ENCODE measurements around the gene ATP8A2. TPM values are rescaled to one million over a fixed set of nuclear protein-coding genes. Genes with fewer than 3 reads are reported as not detected.

Gene ATP8A2
- total and polyA plus RNA-seq, 2 of the 8 experiments (the other 6 are each of a cell fraction or from before 2014, with no cell fraction given) = 2.4 to 8.3 TPM

GRCh38 chr13:25963674-25964073 lies 591.9 kb downstream of the ATP8A2 start (continued):
- TF ChIP-seq CHD7 (IDR thresholded peaks at IDR 0.05; ENCODE audit: insufficient replicate concordance, low read length) (no peak), CHD2 (IDR thresholded peaks at IDR 0.05; ENCODE audit: low read length) (no peak), JUN (IDR thresholded peaks at IDR 0.05; ENCODE audit: low read depth, low read length) (no peak), CEBPB (IDR thresholded peaks at IDR 0.05; ENCODE audit: low read depth, low read length) (no peak), KDM4A (IDR thresholded peaks at IDR 0.05; ENCODE audit: low read depth, low read length, severe bottlenecking) (no peak), GTF2F1 (IDR thresholded peaks at IDR 0.05; ENCODE audit: borderline replicate concordance, low read depth, low read length) (no peak), MAFK (IDR thresholded peaks at IDR 0.05; ENCODE audit: low read depth, low read length) (no peak)

Data from H1 (cell line).